Left cardiac atrium (tissue), 4 donors: ENCODE results near the gene ERCC6L. TPM values are rescaled to one million over a fixed set of nuclear protein-coding genes. Genes with fewer than 3 reads are reported as not detected.

Experiments used
- ATAC-seq, 2 donors: fragments of 200-7000 bp; cut with Tn5 transposase; one replicate each; pipeline ENCODE4 v1.9.1; 2020; ENCODE audit warnings: mild to moderate bottlenecking in 2 of 2, moderate library complexity in 2 of 2
- DNase-seq: peaks from one replicate; pipeline ENCODE4 v3.0.0-alpha.2; 2020
- intact Hi-C, 2 donors: fragments of 100-400 bp; cut with DNase I; formaldehyde crosslinking; loops; one replicate each; pipeline versions ENCODE4 v1.14.1 to v1.15.1; 2022 to 2023
- long read RNA-seq: library from polyadenylated mRNA; unstranded; transcript quantifications from one replicate; pipeline ENCODE4 v2.0.0, GENCODE V29; 2021
- total RNA-seq, 2 donors: library from RNA; stranded (reverse); fragmentation: NEBNext Ultra II Directional; extraction: Animal tissue kit (Norgen Biotek cat#: 25700); gene quantifications; one replicate each; pipeline ENCODE4 v1.2.1, GENCODE V29; 2021
- donor health status: DM: no; HTN: yes; CAD: no.
- donor health status: DM: no; HTN: yes; CAD: no; lungs with severe emphysema.
- donor health status: DM: yes; HTN: yes; CAD: no.
- donor health status: Dilated cardiomyopathy.

ERCC6L gene, protein sequence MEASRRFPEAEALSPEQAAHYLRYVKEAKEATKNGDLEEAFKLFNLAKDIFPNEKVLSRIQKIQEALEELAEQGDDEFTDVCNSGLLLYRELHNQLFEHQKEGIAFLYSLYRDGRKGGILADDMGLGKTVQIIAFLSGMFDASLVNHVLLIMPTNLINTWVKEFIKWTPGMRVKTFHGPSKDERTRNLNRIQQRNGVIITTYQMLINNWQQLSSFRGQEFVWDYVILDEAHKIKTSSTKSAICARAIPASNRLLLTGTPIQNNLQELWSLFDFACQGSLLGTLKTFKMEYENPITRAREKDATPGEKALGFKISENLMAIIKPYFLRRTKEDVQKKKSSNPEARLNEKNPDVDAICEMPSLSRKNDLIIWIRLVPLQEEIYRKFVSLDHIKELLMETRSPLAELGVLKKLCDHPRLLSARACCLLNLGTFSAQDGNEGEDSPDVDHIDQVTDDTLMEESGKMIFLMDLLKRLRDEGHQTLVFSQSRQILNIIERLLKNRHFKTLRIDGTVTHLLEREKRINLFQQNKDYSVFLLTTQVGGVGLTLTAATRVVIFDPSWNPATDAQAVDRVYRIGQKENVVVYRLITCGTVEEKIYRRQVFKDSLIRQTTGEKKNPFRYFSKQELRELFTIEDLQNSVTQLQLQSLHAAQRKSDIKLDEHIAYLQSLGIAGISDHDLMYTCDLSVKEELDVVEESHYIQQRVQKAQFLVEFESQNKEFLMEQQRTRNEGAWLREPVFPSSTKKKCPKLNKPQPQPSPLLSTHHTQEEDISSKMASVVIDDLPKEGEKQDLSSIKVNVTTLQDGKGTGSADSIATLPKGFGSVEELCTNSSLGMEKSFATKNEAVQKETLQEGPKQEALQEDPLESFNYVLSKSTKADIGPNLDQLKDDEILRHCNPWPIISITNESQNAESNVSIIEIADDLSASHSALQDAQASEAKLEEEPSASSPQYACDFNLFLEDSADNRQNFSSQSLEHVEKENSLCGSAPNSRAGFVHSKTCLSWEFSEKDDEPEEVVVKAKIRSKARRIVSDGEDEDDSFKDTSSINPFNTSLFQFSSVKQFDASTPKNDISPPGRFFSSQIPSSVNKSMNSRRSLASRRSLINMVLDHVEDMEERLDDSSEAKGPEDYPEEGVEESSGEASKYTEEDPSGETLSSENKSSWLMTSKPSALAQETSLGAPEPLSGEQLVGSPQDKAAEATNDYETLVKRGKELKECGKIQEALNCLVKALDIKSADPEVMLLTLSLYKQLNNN
- total RNA-seq, result under 1 TPM; 0.10 to 0.18 TPM
- long read RNA-seq, partial matches to known transcripts, result 0 of 1 reads
- long read RNA-seq, other reads (novel, unspliced or antisense), result 1 of 1 reads

DNA sequence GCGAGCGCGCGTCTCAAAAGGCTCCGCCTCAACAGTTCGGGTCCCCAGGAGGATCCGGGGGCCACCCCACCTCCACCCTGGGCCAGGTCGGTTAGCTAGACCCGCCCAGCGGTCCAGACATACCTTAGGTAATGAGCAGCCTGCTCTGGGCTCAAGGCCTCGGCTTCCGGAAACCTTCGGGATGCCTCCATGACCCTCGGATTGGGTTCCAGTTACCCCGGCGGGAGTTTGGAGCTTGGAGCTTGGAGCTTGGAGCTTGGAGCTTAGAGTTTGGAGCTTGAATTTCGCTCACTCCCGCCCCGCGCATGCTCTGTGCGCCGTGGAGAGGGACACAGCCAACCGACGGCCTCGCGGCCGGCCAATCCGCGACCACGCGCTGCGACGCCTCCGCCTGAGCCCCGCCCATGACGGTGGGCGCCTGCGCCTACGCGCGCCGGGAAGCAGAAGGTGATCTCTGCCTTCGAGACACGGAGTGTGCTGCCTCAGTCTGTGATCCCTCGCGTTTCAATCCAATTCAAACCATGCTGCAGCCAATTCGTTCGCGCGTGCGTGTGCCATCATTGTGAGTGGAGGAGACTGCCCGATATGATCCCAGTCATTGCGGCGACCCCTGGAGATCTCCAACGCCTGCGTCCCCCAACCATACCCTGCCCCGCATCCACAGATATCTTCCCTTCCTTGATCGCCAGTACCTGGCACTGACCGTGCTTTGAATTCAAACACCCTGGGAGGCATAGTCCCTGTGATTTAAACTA lies at the start of gene ERCC6L:
Gene ERCC6L, minus strand, starts transcription at position 307 of the 755 bp plus-strand sequence. Its CDS starts 116 bp downstream, at position 191.
- intact Hi-C loops, result no loop called here
- ATAC-seq (peak; percentile 99 to 100), DNase-seq (peak; percentile 88)

DNA sequence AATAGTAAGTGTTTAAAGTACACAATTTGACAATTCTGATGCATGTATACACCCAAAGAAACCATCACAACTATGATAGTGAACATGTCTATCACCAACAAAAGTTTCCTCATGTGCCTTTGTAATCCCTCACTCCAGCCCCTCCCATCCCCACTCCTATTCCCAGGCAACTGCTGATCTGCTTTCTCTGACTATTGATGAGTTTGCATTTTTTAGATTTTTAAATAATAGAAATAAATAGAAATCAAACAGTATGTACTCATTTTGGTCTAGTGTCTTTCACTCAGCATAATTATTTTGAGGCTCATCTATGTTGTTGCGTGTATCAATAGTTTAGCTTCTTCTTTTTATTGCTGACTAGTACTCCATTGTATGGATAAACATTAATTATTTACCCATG lies 43.5 kb upstream of the ERCC6L start:
- ATAC-seq (no peak), DNase-seq (no peak)
- intact Hi-C loops, result no loop called here

DNA sequence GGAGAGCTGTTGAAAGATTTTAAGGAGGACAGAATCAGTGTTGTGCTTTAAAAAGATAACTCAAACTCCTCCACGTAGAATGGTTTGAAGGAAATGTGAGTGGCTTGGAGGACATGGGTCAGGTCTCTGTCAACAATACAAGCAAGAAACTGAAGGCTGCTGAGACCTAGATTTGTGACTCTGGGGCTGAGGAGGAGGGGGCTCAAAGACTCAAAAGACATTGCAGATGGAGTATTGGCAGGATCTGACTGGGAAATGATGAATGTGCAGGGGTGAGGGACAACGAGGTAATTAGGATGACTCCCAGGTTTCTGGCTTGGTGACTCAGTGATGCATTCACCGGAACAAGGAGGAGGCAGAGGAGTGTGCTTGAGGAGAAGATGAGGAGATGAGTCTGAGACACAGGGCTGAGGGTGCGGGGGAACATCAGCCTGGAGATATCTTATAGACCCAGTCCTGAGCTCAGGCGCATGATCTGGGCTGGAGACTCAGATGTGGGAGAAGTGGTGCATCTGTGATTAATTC lies 41.6 kb upstream of the ERCC6L start:
- ATAC-seq (no peak), DNase-seq (no peak)
- intact Hi-C loops, result no loop called here

DNA sequence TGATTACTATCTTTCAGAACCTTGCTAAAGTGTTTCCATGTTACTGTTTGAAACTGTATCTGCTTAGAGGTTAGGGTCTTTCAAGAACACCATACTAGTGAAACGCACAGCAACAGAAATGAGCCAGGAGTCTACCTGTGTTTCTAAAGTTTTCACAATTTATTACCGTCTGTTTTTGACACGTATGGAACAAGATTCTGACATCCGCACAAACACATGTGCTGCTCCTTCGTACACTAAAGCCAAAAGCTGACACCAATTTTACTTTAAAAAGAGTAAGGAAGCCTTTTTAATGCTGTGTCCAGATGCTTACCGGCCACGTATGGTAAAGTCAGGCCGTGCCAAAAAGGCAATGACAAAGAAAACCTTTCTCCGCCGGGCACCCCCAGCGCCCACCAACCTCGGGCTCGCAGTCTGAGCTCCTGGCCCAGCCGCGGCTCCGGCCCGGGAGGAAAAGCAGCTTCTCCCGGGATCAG lies 37.7 kb upstream of the ERCC6L start:
- intact Hi-C loops, result no loop called here
- ATAC-seq (no peak), DNase-seq (no peak)

DNA sequence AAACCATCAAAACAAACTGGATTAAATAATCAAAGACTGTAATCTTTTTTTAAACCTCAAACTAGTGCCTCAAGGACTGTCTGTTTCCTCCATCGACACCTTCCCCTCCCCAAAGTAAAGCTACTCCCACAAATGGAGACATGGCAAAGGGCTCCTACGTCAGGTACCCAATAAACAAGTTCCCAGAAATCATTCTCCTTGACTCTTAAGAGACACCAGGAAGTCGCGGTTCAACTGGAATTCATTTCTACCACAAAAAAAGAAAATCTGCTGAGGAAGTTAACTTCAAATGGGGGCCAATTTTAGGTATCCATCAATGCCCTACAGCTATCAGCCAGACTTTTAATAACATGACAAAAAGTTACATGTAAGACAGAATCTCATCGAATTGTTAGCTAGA lies 35.7 kb upstream of the ERCC6L start:
- no peak for DNase-seq
- no peak for ATAC-seq
- intact Hi-C loops, result no loop called here

DNA sequence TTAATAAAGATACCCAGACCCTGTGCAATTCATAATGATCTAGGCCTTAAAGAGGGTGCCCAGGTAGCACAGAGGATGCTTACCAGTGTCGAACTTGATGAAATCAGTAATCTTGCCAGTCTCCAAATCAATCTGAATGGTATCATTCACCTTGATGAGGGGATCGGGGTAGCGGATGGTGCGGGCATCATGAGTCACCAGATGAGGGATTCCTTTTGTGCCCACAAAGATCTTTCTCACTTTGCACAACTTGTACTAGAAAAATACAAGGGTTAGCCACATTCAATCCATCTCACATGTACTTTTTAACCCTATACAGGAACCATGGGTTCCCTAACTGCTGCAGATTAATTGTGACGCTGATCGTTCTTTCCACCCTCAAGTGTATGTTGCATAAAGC lies 34.9 kb upstream of the ERCC6L start:
- intact Hi-C loops, result no loop called here
- no peak for DNase-seq
- ATAC-seq, result no peak

DNA sequence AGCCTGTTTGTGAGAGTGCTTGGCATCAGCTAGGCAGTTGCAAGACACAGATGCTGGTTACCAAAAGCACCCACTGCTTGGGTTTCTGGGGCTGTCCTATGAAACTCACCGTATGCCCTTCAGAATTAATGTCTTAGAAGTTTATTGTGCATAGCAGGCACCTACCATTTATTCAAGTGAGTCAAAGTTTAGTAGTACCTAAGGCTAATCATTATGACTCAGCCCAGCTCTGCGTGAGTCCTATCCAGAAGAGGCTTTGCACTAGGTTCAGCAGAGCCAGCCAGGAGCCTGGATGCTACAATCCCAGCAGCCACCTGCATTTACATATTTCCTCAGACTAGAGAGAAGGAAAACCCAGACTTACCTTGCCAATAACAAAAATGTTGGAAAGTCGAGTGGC lies 34.0 kb upstream of the ERCC6L start:
- intact Hi-C loops, result no loop called here

DNA sequence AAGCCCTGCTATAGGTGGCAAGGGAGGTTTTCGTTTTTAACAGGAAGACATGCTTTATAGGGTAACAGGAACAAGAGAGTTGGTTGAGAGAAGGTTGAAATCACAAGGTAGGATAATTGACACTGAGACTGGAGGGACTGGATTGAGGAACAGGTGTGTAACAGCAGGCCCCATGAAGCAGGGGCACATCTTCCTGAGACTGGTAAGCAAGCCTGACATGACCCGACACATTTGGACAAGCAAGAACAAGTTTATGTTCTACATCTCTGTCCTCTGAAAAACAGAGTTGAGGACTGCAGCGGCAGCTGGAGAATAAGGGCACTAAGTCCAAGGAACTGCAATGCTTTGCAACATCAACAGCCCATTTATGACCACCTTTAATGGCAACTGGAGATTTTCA lies 33.0 kb upstream of the ERCC6L start:
- intact Hi-C loops, result no loop called here
- DNase-seq (no peak), ATAC-seq (no peak)

More for the DNA sequence above, 34.0 kb upstream of the ERCC6L start:
- ATAC-seq, result no peak
- DNase-seq, result no peak

DNA sequence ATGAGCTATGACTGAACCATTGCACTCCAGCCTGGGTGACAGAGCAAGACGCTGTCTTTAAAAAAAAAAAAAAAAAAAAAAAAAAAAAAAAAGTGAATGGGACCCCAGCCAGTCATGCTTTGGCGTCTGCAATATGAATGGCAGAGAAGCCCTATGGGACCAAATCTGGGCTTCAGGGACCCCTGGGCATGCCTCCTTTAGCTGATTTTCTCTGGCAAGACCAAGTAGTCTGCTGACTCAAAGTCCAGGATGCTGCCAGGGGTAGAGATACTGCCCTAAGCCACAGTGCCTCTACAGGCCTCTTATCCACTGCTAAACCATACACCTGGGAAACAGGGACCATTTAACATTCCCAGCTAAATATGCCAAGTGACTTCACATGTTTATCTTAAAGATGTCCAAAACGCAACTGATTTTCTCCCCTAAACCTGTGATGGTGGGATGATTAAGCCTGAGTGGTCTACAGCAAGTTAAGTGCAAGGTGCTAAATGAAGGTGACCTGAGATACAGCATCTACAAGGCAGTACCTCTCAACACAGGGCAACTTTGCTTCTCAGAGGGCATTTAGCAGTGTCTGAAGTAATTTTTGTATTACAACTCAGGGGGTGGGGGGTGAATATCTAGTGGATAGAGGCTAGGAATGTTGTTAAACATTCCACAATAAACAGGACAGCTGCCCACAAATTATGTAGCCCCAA lies 32.4 kb upstream of the ERCC6L start:
- intact Hi-C loops, result no loop called here
- ATAC-seq (peak; percentile 20 to 77), DNase-seq (no peak)

DNA sequence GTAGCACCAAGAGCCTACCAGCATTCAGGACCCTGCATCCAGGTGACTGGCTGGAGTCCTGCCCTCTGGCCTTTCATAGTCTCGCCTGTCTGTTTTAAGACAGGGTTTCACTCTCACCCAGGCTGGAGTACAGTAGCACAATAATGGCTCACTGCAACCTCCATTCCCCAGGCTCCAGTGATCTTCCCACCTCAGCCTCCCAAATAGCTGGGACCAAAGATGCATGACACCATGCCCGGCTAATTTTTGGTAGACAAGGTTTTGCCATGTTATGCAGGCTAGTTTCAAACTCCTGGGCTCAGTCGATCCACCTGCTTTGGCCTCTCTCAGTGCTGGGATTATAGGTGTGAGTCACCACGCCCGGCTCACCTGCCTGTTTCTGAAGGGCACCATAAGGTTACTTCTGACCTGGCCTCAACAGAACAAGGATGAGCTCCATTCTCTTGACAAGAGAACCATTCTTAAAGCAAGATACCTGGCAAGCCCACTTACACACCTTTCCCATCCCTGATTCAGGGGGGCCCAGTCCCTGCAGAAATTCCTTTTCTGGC lies 31.6 kb upstream of the ERCC6L start:
- DNase-seq, result no peak
- intact Hi-C loops, result no loop called here
- ATAC-seq, result no peak

DNA sequence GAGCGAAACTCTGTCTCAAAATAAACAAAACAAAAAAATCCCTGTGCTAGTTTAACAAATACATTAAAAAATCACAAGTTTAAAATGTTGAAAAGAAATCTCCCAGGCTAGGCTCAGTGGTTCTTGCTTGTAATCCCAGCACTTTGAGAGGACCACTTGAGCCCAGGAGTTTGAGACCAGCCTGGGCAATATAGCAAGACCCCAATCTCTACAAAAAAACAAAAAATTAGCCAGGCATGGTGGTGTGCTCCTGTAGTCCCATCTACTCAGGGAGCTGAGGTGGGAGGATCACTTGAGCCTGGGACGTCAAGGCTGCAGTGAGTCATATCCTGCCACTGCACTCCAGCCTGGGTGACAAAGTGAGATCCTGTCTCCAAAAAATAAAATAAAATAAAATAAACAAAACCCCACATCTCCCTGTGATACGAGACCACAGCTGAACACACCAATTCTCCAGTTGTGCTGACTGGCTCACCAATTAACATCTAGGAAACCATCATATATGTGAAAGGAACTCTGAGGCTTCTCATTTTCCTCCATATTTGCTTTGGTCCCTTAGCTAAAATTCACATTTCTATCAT lies 30.9 kb upstream of the ERCC6L start:
- peak in 1 of 2 donors; percentile 64 for ATAC-seq
- intact Hi-C loops, result no loop called here

DNA sequence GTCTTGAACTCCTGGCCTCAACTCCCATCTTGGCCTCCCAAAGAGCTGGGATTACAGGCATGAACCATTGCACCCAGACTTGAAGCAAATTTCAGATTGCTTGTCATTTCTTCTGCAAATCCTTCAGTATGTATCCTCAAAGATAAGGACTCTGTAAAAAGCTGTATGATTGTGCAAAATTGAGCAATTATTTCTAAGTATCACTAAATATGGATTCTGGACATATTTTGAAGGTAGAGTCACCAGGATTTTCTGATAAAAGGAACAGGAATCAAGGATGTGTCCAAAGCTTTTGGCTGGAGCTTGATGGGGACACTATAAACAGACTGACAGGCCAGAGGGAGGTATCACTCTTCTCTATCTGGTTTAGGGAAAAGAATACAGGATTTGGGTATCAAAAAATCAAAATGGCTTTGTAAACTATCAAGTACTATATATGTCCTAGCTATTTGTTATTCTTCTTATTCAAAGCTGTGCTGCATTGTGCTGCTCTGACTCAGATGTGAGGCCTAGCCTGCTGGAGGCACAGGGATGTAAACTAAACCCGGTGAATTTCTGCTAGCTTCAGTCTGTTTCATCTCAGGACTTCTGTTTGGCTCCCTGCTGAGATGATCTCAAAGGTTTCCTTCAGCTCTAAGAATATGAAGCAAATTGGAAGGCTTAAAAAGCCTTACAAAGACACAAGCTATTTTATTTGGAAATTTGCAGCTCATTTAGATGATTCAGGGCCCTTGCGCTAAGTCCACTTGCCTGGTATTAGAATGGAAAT lies 30.0 kb upstream of the ERCC6L start:
- ATAC-seq (no peak), DNase-seq (no peak)
- intact Hi-C loops, result no loop called here

More for the DNA sequence above, 30.9 kb upstream of the ERCC6L start:
- peak; percentile 42 for DNase-seq

DNA sequence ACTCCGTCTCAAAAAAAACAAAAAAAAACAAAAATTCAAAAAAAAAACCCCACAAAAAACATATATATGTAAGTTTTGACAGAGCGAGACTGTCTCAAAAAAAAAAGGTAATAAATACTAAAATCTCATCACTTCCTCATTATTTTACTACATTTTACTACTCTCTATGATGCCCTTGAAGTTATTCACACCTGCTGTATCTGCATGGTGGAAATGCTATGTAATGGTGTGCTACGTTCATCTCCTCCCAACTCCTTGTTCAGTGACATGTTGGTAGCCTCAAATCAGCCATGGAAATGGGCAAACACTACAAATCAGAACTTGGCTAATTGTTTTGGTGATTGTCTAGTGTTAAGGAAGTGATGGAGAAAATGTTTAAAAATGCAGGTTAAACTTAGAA lies 26.4 kb upstream of the ERCC6L start:
- no peak for ATAC-seq
- no peak for DNase-seq
- intact Hi-C loops, result no loop called here

DNA sequence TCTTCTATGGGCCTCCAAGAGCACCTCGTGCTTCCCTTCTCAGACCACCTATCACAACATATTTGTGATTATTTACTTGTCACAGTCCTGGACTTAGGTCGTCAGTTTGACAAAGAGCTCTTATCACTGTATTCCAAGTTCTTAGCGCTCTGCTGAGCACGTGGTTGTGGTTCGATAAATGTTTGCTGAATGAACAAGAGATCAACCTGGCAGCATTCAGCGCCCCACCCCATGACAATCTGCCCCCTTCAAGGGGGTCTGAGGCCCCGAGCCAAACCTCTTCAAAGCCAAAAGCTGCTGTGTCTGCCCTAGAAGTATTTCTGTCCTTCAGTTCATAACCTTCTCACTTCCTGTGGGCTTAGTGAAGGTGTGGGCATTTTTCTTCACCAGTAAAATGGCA lies 23.2 kb upstream of the ERCC6L start:
- DNase-seq (no peak), ATAC-seq (no peak)
- intact Hi-C loops, result no loop called here

DNA sequence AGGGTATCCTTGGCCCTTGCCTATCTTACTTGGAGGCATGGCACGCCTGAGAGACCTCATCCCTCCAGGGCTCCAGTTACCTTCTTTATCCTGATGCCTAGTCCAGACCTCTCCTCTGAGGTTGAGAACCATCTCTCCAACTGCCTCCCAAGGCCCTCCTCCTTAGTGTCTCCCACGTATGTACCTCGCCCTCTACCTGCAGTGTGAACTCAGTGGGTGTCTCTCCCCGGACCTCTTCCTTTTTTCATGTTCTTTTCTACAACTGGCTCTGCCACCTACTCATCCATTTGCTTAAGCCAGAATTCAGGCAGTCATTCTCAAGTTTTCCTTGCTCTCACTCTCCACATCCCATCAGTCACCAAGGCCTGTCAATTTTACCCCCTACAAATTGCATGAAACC lies 21.6 kb upstream of the ERCC6L start:
- ATAC-seq, result no peak
- intact Hi-C loops, result no loop called here
- no peak for DNase-seq

DNA sequence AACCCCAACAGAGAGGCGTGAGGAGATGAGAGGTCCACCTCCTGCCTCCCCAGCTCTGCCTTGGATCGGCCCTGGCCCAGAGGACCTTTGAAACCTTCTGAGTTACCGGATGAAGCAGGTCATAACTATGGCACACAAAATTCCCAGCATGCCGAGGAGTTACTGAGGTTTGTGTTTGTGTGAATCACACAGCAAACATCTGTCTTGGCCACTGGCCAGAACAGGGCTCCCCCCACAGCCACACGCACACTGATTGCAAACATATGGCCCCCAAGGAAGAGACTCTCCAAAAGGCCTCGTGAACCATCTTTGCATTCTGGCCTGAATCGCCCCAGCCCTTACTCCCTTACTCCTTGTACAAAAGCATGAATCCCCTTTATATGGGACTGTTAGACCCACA lies 19.3 kb upstream of the ERCC6L start:
- no peak for ATAC-seq

More for the DNA sequence above, 19.3 kb upstream of the ERCC6L start:
- intact Hi-C loops, result no loop called here
- no peak for DNase-seq
